A673 (cell line): ENCODE data around the gene PIGQ. TPM values are rescaled to one million over a fixed set of nuclear protein-coding genes. Genes with fewer than 3 reads are reported as not detected.

Source experiments
- BruUV-seq: library from RNA; stranded (reverse); fragments of 400-500 nt; replicated peaks from 2 replicates; lab custom pipeline; 2021; lab: Mats Ljungman, UMichigan
- CTCF ChIA-PET: fragments of 300-600 bp; sonication (Branson Sonifier 250); formaldehyde crosslinking; loops from one replicate; lab custom pipeline; 2022; ENCODE audit warnings: antibody characterized with exemption; lab: Charles Lee
- POLR2A ChIA-PET: fragments of 300-600 bp; sonication (Branson Sonifier 250); formaldehyde crosslinking; loops from one replicate; lab custom pipeline; 2022; ENCODE audit warnings: antibody characterized with exemption; ENCODE audit not compliant: low non-redundant PET; lab: Charles Lee
- DNase-seq: peaks from one replicate; pipeline ENCODE4 v3.0.0-alpha.2; 2015; ENCODE audit warnings: low spot score
- H3K27ac ChIP-seq: fragments of 200-600 bp; sonication (generic); 2 replicates; pipeline ENCODE4 v1.5.1; 2016; ENCODE audit warnings: mixed run types, low read depth, mild to moderate bottlenecking, mixed read lengths, antibody characterized with exemption, low read length; ENCODE audit not compliant: poor library complexity, severe bottlenecking
- H3K27me3 ChIP-seq: fragments of 200-600 bp; sonication (generic); replicated peaks from 2 replicates; pipeline ENCODE4 v1.6.1; 2017; ENCODE audit warnings: mixed run types, low read depth, mild to moderate bottlenecking, mixed read lengths, antibody characterized with exemption, low read length; ENCODE audit not compliant: insufficient read depth, poor library complexity
- H3K36me3 ChIP-seq: fragments of 200-600 bp; sonication (generic); 2 replicates; pipeline ENCODE4 v1.6.1; 2016; ENCODE audit warnings: mixed run types, mild to moderate bottlenecking, mixed read lengths, antibody characterized with exemption, low read length; ENCODE audit not compliant: insufficient read depth, poor library complexity, severe bottlenecking
- H3K4me1 ChIP-seq: fragments of 200-600 bp; sonication (generic); 2 replicates; pipeline ENCODE4 v1.6.1; 2017; ENCODE audit warnings: mixed run types, mild to moderate bottlenecking, mixed read lengths, antibody characterized with exemption, low read length; ENCODE audit not compliant: insufficient read depth, poor library complexity, severe bottlenecking
- H3K4me3 ChIP-seq: fragments of 200-600 bp; sonication (generic); 2 replicates; pipeline ENCODE4 v1.5.1; 2016; ENCODE audit warnings: low read depth, mixed run types, mild to moderate bottlenecking, mixed read lengths, low read length; ENCODE audit not compliant: poor library complexity, severe bottlenecking
- H3K9me3 ChIP-seq: fragments of 200-600 bp; sonication (generic); 2 replicates; pipeline ENCODE4 v1.6.1; 2016; ENCODE audit warnings: mixed run types, low read depth, mild to moderate bottlenecking, mixed read lengths, antibody characterized with exemption, low read length; ENCODE audit not compliant: poor library complexity, severe bottlenecking
- EZH2 ChIP-seq: fragments of 200-600 bp; sonication (generic); IDR thresholded peaks from 2 replicates; pipeline ENCODE4 v1.6.1; 2017; ENCODE audit warnings: borderline replicate concordance, low read depth, mild to moderate bottlenecking, mixed read lengths, antibody characterized with exemption, low read length; ENCODE audit not compliant: poor library complexity, severe bottlenecking
- intact Hi-C: fragments of 100-400 bp; cut with micrococcal nuclease; formaldehyde crosslinking; loops from one replicate; pipeline ENCODE4 v1.10.0; 2022; ENCODE audit not compliant: unreplicated experiment
- total RNA-seq: library from RNA; stranded (reverse); gene quantifications from 2 replicates; pipeline ENCODE4 v1.2.3, GENCODE V29; 2021
- TF ChIP-seq, protein P1 (sequence below): fragments of 300-800, 200-600 bp; sonication (generic); conservative IDR thresholded peaks from 2 replicates; pipeline ENCODE4 v1.5.1; 2017; ENCODE audit warnings: low read depth, mild to moderate bottlenecking, antibody characterized with exemption, low read length, moderate library complexity, mixed read lengths

PIGQ gene
- total RNA-seq, 1 experiment from 2014 or later = 59.4 TPM

GRCh38 chr16:583470-583814 lies 13.7 kb downstream of the PIGQ start:
- ChIA-PET POLR2A (no interaction called here), CTCF (no interaction called here)
- Histone ChIP-seq H3K27me3 (no peaks in the 10 kb centered on the region), H3K4me1 (peaks cover 28% of the 10 kb centered on the region), H3K27ac (no peak overlapping the region), H3K9me3 (no peaks in the 10 kb centered on the region), H3K36me3 (no peaks in the 10 kb centered on the region), H3K4me3 (no peak overlapping the region)
- TF ChIP-seq, protein P1, sequence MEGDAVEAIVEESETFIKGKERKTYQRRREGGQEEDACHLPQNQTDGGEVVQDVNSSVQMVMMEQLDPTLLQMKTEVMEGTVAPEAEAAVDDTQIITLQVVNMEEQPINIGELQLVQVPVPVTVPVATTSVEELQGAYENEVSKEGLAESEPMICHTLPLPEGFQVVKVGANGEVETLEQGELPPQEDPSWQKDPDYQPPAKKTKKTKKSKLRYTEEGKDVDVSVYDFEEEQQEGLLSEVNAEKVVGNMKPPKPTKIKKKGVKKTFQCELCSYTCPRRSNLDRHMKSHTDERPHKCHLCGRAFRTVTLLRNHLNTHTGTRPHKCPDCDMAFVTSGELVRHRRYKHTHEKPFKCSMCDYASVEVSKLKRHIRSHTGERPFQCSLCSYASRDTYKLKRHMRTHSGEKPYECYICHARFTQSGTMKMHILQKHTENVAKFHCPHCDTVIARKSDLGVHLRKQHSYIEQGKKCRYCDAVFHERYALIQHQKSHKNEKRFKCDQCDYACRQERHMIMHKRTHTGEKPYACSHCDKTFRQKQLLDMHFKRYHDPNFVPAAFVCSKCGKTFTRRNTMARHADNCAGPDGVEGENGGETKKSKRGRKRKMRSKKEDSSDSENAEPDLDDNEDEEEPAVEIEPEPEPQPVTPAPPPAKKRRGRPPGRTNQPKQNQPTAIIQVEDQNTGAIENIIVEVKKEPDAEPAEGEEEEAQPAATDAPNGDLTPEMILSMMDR = no peak
- no peak for TF ChIP-seq EZH2
- DNase-seq = no peak
- intact Hi-C loops = no loop called here
- no TSS peak for BruUV-seq

GRCh38 chr16:583815-584591 lies 14.2 kb downstream of the PIGQ start:
- TF ChIP-seq, protein P1 = no peak
- TF ChIP-seq EZH2 = no peak
- POLR2A ChIA-PET = no interaction called here
- Histone ChIP-seq H3K9me3 (no peaks in the 10 kb centered on the region), H3K4me3 (no peak overlapping the region), H3K27ac (no peak overlapping the region), H3K36me3 (no peaks in the 10 kb centered on the region), H3K4me1 (peaks cover 28% of the 10 kb centered on the region), H3K27me3 (no peaks in the 10 kb centered on the region)
- CTCF ChIA-PET = interaction anchor here (0.9 kb wide), 1 partner anchor 518 kb away, joined by 12 read pairs; no protein-coding TSS in a partner anchor
- intact Hi-C loops = no loop called here
- BruUV-seq = no TSS peak
- DNase-seq = peak; percentile 37

DNA sequence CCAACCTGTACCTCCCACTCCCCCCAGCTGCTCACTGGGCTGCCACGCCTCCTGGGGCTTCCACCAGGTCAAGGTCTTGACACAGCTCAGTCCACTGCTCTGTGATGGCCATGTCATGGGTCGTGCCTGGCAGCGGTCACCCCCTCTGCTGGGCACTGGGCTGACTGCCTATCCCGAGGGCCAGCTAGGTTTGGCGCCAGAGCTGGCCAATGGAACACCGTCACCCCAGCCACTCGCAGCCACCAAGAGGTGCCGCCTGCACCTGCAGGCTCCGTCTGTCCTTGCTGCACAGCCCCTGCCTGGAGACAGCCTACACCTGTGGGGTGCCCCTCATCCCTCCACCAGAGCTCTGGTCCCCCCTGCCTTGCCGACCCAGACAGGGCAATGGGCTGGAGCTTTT lies 15.6 kb downstream of the PIGQ start:
- Histone ChIP-seq H3K4me3 (no peak overlapping the region), H3K4me1 (peaks cover 28% of the 10 kb centered on the region), H3K36me3 (no peaks in the 10 kb centered on the region), H3K27ac (no peak overlapping the region), H3K27me3 (no peaks in the 10 kb centered on the region), H3K9me3 (no peaks in the 10 kb centered on the region)
- TF ChIP-seq, protein P1 = no peak
- no peak for TF ChIP-seq EZH2
- intact Hi-C loops = loop anchor here (5.0 kb wide), 1 partner anchor 52 kb away; the partner anchor contains the start of gene METTL26
- CTCF ChIA-PET = interaction anchor here (0.9 kb wide), 1 partner anchor 519 kb away, joined by 12 read pairs; no protein-coding TSS in a partner anchor
- DNase-seq = no peak
- POLR2A ChIA-PET = no interaction called here
- BruUV-seq = no TSS peak
